HG02798 (cell line): ENCODE data around the gene PAFAH1B2.
"Not testable (repeated sequence)": the region's sequence is repeated elsewhere in the genome, so short reads cannot be mapped to it uniquely, and the experiment has no call there.

Experiments
- ATAC-seq: cut with Tn5 transposase; IDR thresholded peaks from one replicate; pipeline ENCODE4 v1.9.1; 2021; ENCODE audit warnings: mild to moderate bottlenecking; ENCODE audit not compliant: unreplicated experiment, poor library complexity

PAFAH1B2 gene, protein sequence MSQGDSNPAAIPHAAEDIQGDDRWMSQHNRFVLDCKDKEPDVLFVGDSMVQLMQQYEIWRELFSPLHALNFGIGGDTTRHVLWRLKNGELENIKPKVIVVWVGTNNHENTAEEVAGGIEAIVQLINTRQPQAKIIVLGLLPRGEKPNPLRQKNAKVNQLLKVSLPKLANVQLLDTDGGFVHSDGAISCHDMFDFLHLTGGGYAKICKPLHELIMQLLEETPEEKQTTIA

DNA sequence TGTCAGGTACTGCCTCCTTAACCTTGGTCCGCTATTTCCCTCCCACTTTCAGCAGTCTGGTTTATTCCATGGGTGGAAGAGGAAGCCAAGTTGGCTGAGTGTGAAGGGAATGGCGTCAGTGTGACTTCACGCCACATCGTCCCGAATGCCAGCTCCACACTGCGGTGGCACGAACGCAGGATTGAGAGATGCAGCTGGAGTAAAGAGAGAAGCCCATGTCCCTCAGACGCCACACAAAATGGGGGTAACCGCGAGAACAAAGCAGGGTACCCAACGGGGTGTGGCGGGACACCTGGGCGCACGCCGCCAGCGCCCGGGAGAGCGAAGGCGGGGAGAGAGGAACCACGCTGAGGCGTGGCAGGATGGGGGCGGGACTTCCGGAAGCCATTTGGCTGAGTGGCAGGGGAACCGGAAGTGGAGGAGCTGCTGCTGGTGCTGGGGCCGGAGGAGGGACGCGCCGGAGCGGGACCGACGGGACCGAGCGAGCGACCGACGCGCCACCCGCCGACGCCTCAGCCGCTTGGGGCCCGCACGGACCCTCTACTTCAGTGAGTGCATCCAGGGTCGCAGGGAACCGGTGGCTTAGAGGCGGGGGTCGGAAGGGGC, at the start of gene PAFAH1B2:
Gene PAFAH1B2 (plus strand): TSS at position 417 of the 606 bp plus-strand sequence. CDS start 8,161 bp downstream, outside the sequence.
- ATAC-seq, result peak; percentile 98

DNA sequence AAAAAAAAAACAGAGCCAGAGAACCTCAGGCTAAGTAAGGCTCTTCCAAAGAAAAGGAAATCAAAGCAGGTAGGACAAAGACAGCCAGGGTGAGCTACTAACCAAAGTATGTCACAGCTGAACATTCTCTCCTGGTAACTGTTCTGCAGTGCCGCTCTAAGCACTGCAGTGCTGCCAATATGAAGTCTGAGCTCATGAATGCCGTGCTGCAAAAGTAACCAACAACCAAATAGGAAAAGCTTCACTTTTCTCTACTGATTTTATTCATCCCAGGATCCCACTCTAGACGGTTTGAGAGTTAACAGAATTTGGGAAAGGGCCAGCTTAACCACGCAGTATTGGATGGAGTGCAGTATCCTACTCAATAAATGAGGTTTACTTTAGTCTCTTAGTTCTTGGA, 49.3 kb upstream of the PAFAH1B2 start:
- no peak for ATAC-seq

DNA sequence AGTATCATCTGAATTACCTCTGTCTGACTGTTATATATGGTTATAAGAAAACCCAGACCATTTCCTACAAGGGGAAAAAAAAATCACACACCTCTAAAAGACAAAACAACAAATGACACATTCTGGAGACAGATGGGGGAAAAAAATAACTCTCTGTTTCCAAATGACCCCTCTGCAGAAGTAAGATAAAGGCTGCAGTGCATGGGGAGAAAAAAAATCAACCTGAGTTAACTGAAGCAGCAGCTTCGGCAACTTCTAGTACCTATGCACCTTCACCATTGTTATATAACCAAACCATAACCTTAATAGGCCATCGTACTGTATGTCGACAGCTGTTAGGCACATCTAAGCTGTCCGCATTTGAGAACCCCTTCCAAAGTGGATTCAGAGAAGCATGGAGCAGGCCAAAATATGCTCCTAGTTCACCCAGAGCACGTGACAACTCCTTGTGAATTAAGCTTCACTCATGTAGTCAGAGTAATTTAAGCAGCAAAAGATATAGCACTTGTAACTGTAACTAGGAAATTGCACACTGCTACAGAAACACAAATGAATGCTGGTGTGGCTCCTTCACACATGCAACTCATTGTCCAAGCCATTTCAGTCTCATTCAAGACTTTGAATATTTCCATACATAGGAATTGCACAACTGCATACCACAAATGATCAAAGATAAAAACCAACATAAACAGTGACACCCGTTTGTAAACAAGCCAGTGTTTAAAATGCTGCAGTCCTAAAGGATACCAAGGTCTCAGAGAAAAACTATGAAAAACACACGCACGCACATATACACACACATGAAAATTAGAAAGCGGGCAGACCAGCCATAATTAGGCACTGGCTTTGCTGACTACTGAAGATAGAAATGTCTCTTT, 48.6 kb upstream of the PAFAH1B2 start:
- ATAC-seq, result no peak

GRCh38 chr11:117096201-117096991, 47.7 kb upstream of the PAFAH1B2 start:
- peak; percentile 40 for ATAC-seq

- no peak for ATAC-seq
Observed at GRCh38 chr11:117097014-117097388, 47.1 kb upstream of the PAFAH1B2 start.

GRCh38 chr11:117097389-117098268, 46.5 kb upstream of the PAFAH1B2 start:
- peak; percentile 26 for ATAC-seq

- ATAC-seq, result peak; percentile 88
Observed at GRCh38 chr11:117098269-117099232, 45.5 kb upstream of the PAFAH1B2 start, which contains the start of gene SIK3. TSS of gene SIK3 (minus strand) at chr11:117098428. CDS start at chr11:117098415, 13 bp downstream.

DNA sequence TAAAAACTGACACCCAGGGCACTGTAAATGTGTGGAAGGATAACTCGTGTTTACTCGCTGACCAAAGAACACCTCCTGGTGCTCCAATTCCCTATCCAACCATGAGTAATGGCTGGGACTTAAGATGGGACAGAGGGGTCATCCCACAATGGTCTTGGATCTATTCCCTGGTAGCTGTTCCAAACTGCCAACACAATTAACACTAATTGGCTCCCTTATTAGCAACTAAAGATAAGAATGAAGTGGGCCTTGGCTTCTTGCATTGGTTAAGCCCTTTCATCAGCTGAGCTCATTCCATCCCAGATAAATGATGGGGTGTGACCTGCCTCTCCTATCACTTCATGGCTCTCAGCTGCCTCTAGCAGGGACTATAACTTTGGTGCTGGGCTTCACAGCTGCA, 44.4 kb upstream of the PAFAH1B2 start:
- ATAC-seq, result no peak

DNA sequence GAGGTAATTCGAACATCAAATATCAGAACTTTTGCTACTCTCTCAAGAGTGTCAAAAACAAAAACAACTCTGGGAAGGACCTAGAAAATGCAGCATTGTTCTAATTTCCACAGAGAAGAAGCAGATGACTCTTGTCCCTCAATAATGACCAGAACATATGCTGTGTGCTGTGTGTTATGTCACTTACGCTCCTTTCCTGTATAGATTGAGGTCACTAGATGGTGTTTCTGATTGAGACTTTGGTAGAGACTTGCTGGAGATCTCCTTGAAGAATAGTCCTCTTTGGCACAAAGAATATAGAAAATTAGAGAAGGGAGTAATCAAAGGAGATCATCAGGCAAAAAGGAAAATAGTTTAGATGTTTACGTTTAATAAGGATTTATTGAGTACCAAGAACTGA, 43.5 kb upstream of the PAFAH1B2 start:
- no peak for ATAC-seq

- ATAC-seq, result no peak
Observed at GRCh38 chr11:117107701-117108590, 36.1 kb upstream of the PAFAH1B2 start.

DNA sequence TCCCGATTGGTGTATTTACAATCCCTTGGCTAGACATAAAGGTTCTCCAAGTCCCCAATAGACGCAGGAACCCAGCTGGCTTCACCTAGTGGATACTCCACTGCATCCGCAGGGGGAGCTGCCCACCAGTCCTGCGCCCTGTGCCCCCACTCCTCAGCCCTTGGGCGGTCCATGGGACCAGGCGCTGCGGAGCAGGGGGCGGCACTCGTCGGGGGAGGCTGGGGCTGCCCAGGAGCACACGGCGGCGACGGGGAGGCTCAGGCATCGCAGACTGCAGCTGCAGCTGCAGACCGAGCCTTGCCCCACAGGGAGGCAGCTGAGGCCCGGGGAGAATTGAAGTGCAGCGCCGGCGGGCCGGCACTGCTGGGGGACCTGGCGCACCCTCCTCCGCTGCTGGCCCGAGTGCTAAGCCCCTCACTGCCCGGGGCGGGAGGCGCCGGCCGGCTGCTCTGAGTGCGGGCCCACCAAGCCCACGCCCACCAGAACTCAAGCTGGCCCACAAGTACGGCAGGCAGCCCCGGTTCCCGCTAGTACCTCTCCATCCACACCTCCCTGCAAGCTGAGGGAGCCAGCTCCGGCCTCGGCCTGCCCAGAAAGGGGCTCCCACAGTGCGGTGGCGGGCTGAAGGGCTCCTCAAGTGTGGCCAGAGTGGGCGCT, 33.7 kb upstream of the PAFAH1B2 start:
- no peak for ATAC-seq

GRCh38 chr11:117112497-117112896, 31.6 kb upstream of the PAFAH1B2 start:
- not testable (repeated sequence) for ATAC-seq

DNA sequence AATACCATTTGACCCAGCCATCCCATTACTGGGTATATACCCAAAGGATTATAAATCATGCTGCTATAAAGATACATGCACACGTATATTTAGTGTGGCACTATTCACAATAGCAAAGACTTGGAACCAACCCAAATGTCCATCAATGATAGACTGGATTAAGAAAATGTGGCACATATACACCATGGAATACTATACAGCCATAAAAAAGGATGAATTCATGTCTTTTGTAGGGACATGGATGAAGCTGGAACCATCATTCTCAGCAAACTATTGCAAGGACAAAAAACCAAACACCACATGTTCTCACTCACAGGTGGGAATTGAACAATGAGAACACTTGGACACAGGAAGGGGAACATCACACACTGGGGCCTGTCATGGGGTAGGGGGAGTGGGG, 31.1 kb upstream of the PAFAH1B2 start:
- not testable (repeated sequence) for ATAC-seq

DNA sequence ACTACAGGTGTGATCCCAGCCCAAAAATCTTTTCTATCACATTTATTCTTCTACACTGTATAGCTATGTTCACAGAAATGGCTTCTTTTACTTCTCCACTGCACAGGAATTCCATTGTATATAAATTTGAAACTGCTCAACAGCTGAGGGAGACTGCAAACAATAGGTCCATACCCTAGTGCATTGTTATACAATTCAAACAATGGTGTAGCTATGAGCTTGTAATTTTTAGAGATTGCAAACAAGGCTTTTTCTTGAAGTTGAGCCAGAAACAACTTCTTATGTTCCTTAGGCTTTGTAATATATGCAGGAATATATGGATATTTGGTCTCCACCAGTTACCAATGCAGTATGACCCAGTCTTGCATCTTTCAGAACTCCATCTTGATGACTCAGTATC, 26.4 kb upstream of the PAFAH1B2 start:
- no peak for ATAC-seq

GRCh38 chr11:117121176-117121575, 22.9 kb upstream of the PAFAH1B2 start:
- ATAC-seq, result no peak

DNA sequence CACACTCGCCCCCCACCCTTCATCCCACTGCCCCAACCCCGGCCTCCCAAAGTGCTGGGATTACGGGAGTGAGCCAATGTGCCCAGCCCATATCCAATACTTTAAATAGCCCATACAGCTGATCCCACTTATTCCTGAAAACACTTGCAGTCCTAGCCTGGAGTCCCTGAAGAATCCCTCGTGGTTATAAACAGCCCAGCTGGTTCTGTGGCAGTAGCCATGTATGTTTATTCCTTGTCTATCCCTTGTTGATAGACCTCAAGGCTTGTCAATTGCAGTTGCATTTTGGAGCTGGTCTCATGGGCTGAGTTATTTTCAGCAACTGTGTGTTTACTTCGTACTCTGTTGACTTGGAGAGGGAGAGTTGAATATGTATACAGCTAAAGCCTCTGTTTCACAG, 21.5 kb upstream of the PAFAH1B2 start:
- ATAC-seq, result no peak
